H1 (cell line): ENCODE results near the gene FIGNL1. TPM values are rescaled to one million over a fixed set of nuclear protein-coding genes. Genes with fewer than 3 reads are reported as not detected.

Source experiments
- CTCF ChIA-PET: fragments of 300-600 bp; sonication (Branson Sonifier 250); formaldehyde crosslinking; loops from one replicate; lab custom pipeline; 2021; ENCODE audit not compliant: partially characterized antibody; lab: Charles Lee
- POLR2A ChIA-PET: fragments of 300-600 bp; sonication (Branson Sonifier 250); formaldehyde crosslinking; loops from one replicate; lab custom pipeline; 2021; ENCODE audit warnings: inconsistent platforms; ENCODE audit not compliant: partially characterized antibody; lab: Charles Lee
- DNase-seq, 2 experiments: peaks; one replicate each; pipeline versions ENCODE4 v3.0.0 to v3.0.0-alpha.2; 2010 to 2022; ENCODE audit warnings: low spot score in 2 of 2, low read depth in 1 of 2, mixed read lengths in 1 of 2
- FAIRE-seq: peaks from 2 replicates; lab custom pipeline; 2011; peaks lifted over from hg19 to GRCh38; lab: Jason Lieb, UNC
- H2AFZ ChIP-seq: 2 replicates; pipeline ENCODE4 v1.8.1; 2012; ENCODE audit warnings: low read length, inconsistent platforms
- H2AK5ac ChIP-seq: 2 replicates; pipeline ENCODE4 v1.6.1; 2013; ENCODE audit warnings: low read depth, low read length
- H2BK120ac ChIP-seq: replicated peaks from 2 replicates; pipeline ENCODE3; 2013; ENCODE audit warnings: low read depth, low read length, inconsistent platforms
- H2BK12ac ChIP-seq: 2 replicates; pipeline ENCODE4 v1.6.1; 2013; ENCODE audit warnings: low read depth, low read length
- H2BK15ac ChIP-seq: 2 replicates; pipeline ENCODE4 v1.6.1; 2013; ENCODE audit warnings: low read length
- H2BK20ac ChIP-seq: 2 replicates; pipeline ENCODE4 v1.6.1; 2013; ENCODE audit warnings: low read length
- H2BK5ac ChIP-seq: 2 replicates; pipeline ENCODE4 v1.6.1; 2013; ENCODE audit warnings: low read depth, low read length
- H3K14ac ChIP-seq: 2 replicates; pipeline ENCODE4 v1.6.1; 2013; ENCODE audit warnings: inconsistent platforms; ENCODE audit not compliant: insufficient read length
- H3K18ac ChIP-seq: 2 replicates; pipeline ENCODE4 v1.6.1; 2013; ENCODE audit warnings: low read length; ENCODE audit errors: extremely low read depth
- H3K23ac ChIP-seq: 2 replicates; pipeline ENCODE4 v1.6.1; 2013; ENCODE audit warnings: inconsistent platforms; ENCODE audit not compliant: insufficient read length
- H3K23me2 ChIP-seq: 2 replicates; pipeline ENCODE4 v1.6.1; 2013; ENCODE audit warnings: low read depth, low read length
- H3K27ac ChIP-seq: 2 replicates; pipeline ENCODE4 v1.6.1; 2011; ENCODE audit warnings: low read depth, low read length, inconsistent platforms
- H3K27me3 ChIP-seq, 4 experiments: replicated peaks in 1 of 4; 1 replicate in 1 of 4; 2 replicates in 3 of 4; pipeline versions ENCODE4 v1.6.1 to v1.8.1; 2011 to 2013; ENCODE audit warnings: low read length in 3 of 4, mild to moderate bottlenecking in 3 of 4, inconsistent platforms in 2 of 4, mixed read lengths in 2 of 4, moderate library complexity in 1 of 4; ENCODE audit not compliant: control insufficient read depth in 3 of 4, insufficient read depth in 3 of 4; ENCODE audit errors: extremely low read depth in 1 of 4
- H3K36me3 ChIP-seq, 4 experiments: 2 replicates each; pipeline versions ENCODE4 v1.6.1 to v1.8.1; 2011 to 2013; ENCODE audit warnings: mild to moderate bottlenecking in 4 of 4, low read length in 3 of 4, moderate library complexity in 2 of 4, control low read depth in 1 of 4, inconsistent platforms in 1 of 4; ENCODE audit not compliant: insufficient read depth in 4 of 4, control insufficient read depth in 2 of 4
- H3K4ac ChIP-seq: replicated peaks from 2 replicates; pipeline ENCODE3; 2013; ENCODE audit warnings: low read length, low read depth, mixed read lengths, inconsistent platforms; ENCODE audit not compliant: insufficient read length
- H3K4me1 ChIP-seq, 4 experiments: replicated peaks in 1 of 4; 1 replicate in 1 of 4; 2 replicates in 3 of 4; pipeline versions ENCODE4 v1.6.1 to v1.8.1; 2011 to 2013; ENCODE audit warnings: low read length in 3 of 4, inconsistent platforms in 2 of 4, mixed read lengths in 1 of 4; ENCODE audit not compliant: insufficient read depth in 4 of 4, control insufficient read depth in 3 of 4
- H3K4me2 ChIP-seq, 2 experiments: 2 replicates each; pipeline versions ENCODE4 v1.6.1 to v1.8.1; 2011 to 2013; ENCODE audit warnings: low read depth in 2 of 2, low read length in 2 of 2, control low read depth in 1 of 2, inconsistent platforms in 1 of 2, mild to moderate bottlenecking in 1 of 2; ENCODE audit not compliant: insufficient read depth in 1 of 2
- H3K4me3 ChIP-seq, 4 experiments: fragments of 200-600, 300-600 bp in 1 of 4; sonication (generic), shearing (Covaris generic), sonication (Bioruptor Twin) in 1 of 4; 2 replicates each; pipeline versions ENCODE4 v1.5.1 to v1.8.1; 2011 to 2016; ENCODE audit warnings: low read length in 4 of 4, low read depth in 3 of 4, control low read depth in 2 of 4, inconsistent platforms in 2 of 4, mild to moderate bottlenecking in 2 of 4, mixed read lengths in 1 of 4, moderate library complexity in 1 of 4; ENCODE audit not compliant: insufficient read depth in 2 of 4; ENCODE audit errors: extremely low read depth in 1 of 4
- H3K56ac ChIP-seq: replicated peaks from 2 replicates; pipeline ENCODE3; 2013; ENCODE audit warnings: low read depth, mild to moderate bottlenecking, mixed read lengths, low read length, inconsistent platforms; ENCODE audit not compliant: insufficient read length
- H3K79me1 ChIP-seq: 2 replicates; pipeline ENCODE4 v1.6.1; 2013; ENCODE audit warnings: low read depth, low read length, control low read depth
- H3K79me2 ChIP-seq, 2 experiments: 2 replicates each; pipeline versions ENCODE4 v1.6.1 to v1.8.1; 2012 to 2013; ENCODE audit warnings: low read length in 2 of 2, mild to moderate bottlenecking in 2 of 2, inconsistent platforms in 1 of 2; ENCODE audit not compliant: insufficient read depth in 2 of 2, control insufficient read depth in 1 of 2
- H3K9ac ChIP-seq, 4 experiments: replicated peaks in 1 of 4; 1 replicate in 1 of 4; 2 replicates in 3 of 4; pipeline versions ENCODE4 v1.6.1 to v1.8.1; 2011 to 2013; ENCODE audit warnings: low read depth in 3 of 4, low read length in 3 of 4, control low read depth in 2 of 4, mild to moderate bottlenecking in 2 of 4, moderate library complexity in 2 of 4, inconsistent platforms in 1 of 4; ENCODE audit errors: extremely low read depth in 1 of 4
- H3K9me3 ChIP-seq, 2 experiments: 2 replicates each; pipeline versions ENCODE4 v1.6.1 to v1.8.1; 2012 to 2013; ENCODE audit warnings: mild to moderate bottlenecking in 2 of 2, moderate library complexity in 2 of 2, control low read depth in 1 of 2, inconsistent platforms in 1 of 2, low read depth in 1 of 2, low read length in 1 of 2, mixed read lengths in 1 of 2; ENCODE audit not compliant: insufficient read depth in 2 of 2
- H4K20me1 ChIP-seq, 2 experiments: replicated peaks in 1 of 2; 2 replicates each; pipeline versions ENCODE3 to v1.8.1; 2011 to 2013; ENCODE audit warnings: inconsistent platforms in 2 of 2, low read length in 2 of 2, mild to moderate bottlenecking in 1 of 2; ENCODE audit not compliant: insufficient read depth in 2 of 2, control insufficient read depth in 1 of 2
- H4K5ac ChIP-seq: 2 replicates; pipeline ENCODE4 v1.6.1; 2013; ENCODE audit warnings: low read length, low read depth, mixed read lengths, inconsistent platforms; ENCODE audit not compliant: insufficient read length
- H4K8ac ChIP-seq: 2 replicates; pipeline ENCODE4 v1.8.0; 2013; ENCODE audit warnings: mild to moderate bottlenecking, moderate library complexity, low read length, inconsistent platforms; ENCODE audit not compliant: insufficient read depth; ENCODE audit errors: extremely low read depth
- H4K91ac ChIP-seq: replicated peaks from 2 replicates; pipeline ENCODE3; 2013; ENCODE audit warnings: low read length, mixed read lengths, inconsistent platforms; ENCODE audit not compliant: insufficient read length
- CTCF ChIP-seq, 3 experiments: IDR thresholded peaks; 1 replicate in 2 of 3; 2 replicates in 1 of 3; pipeline versions ENCODE4 v1.5.1 to v1.6.1; 2011; ENCODE audit warnings: low read length in 3 of 3, mild to moderate bottlenecking in 3 of 3, inconsistent platforms in 2 of 3, low read depth in 1 of 3, moderate library complexity in 1 of 3; ENCODE audit not compliant: insufficient read depth in 1 of 3; ENCODE audit errors: control extremely low read depth in 1 of 3
- RBBP5 ChIP-seq: IDR thresholded peaks from 2 replicates; pipeline ENCODE4 v1.7.1; 2012; ENCODE audit warnings: low read depth, mild to moderate bottlenecking, inconsistent platforms, low read length, moderate library complexity, borderline replicate concordance
- WGBS, 2 experiments: shearing (Covaris generic) in 1 of 2; methylation state at CpG; one replicate each; pipeline versions ENCODE4 v1.1.6 to v1.1.7; 2013 to 2015; ENCODE audit warnings: low lambda C conversion rate in 2 of 2, mixed read lengths in 2 of 2, inconsistent platforms in 1 of 2, low coverage in 1 of 2, missing lambda C conversion rate in 1 of 2; ENCODE audit not compliant: insufficient replicate concordance in 2 of 2, insufficient coverage in 1 of 2, insufficient read length in 1 of 2; ENCODE audit errors: extremely low coverage in 1 of 2, missing lambda C conversion rate in 1 of 2; 5-methylcytosine and 5-hydroxymethylcytosine counted together
- long read RNA-seq, 2 experiments: library from RNA in 1 of 2; library from capped mRNA in 1 of 2; stranded (forward); transcript quantifications; one replicate each; pipeline ENCODE4 v2.0.0, GENCODE V29; 2021; ENCODE audit warnings: inconsistent platforms in 1 of 2
- polyA minus RNA-seq, 3 experiments: library from RNA; depleted of rRNA, polyadenylated mRNA; stranded (reverse); fragments of >200 nt; gene quantifications; 1 replicate in 2 of 3; 2 replicates in 1 of 3; pipeline ENCODE4 v1.2.3, GENCODE V29; 2011
- polyA plus RNA-seq, 7 experiments: library from polyadenylated mRNA; depleted of rRNA in 3 of 7; stranded (reverse) in 5 of 7; unstranded in 2 of 7; fragments of >200 nt in 5 of 7; fragments of 200-250 nt in 2 of 7; gene quantifications; 1 replicate in 5 of 7; 2 replicates in 1 of 7; 4 replicates in 1 of 7; pipeline versions ENCODE4 v1.2.1 to v1.2.3, GENCODE V29; 2011 to 2013; ENCODE audit warnings: missing spikeins in 2 of 7, mixed read lengths in 2 of 7
- total RNA-seq: library from RNA; stranded (reverse); fragmentation: NEBNext Ultra II Directional; extraction: Animal tissue kit (Norgen Biotek cat#: 25700); gene quantifications from 2 replicates; pipeline ENCODE4 v1.2.1, GENCODE V29; 2021

The FIGNL1 gene, protein sequence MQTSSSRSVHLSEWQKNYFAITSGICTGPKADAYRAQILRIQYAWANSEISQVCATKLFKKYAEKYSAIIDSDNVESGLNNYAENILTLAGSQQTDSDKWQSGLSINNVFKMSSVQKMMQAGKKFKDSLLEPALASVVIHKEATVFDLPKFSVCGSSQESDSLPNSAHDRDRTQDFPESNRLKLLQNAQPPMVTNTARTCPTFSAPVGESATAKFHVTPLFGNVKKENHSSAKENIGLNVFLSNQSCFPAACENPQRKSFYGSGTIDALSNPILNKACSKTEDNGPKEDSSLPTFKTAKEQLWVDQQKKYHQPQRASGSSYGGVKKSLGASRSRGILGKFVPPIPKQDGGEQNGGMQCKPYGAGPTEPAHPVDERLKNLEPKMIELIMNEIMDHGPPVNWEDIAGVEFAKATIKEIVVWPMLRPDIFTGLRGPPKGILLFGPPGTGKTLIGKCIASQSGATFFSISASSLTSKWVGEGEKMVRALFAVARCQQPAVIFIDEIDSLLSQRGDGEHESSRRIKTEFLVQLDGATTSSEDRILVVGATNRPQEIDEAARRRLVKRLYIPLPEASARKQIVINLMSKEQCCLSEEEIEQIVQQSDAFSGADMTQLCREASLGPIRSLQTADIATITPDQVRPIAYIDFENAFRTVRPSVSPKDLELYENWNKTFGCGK
- total RNA-seq = 9.9 and 11.8 TPM in 2 replicates
- 3.4 and 6.5 TPM in 2 replicates for polyA plus RNA-seq (2011; rRNA removed)
- 6.7 TPM for polyA plus RNA-seq (2011; cell fraction: cytosol; rRNA removed)
- 5.1 TPM for polyA plus RNA-seq (2011; cell fraction: nucleus; rRNA removed)
- polyA plus RNA-seq (2012, experiment 1 of 2) = 5.3 to 12.8 TPM (median 8.8 TPM) in 4 replicates
- 0.60 TPM for polyA plus RNA-seq (2012, experiment 2 of 2)
- 6.0 TPM for polyA plus RNA-seq (2013, experiment 1 of 2)
- 5.0 TPM for polyA plus RNA-seq (2013, experiment 2 of 2)
- 12.0 and 26.3 TPM in 2 replicates for polyA minus RNA-seq (2011; rRNA and poly(A)+ RNA removed)
- 10.3 TPM for polyA minus RNA-seq (2011; cell fraction: cytosol; rRNA and poly(A)+ RNA removed)
- 6.9 TPM for polyA minus RNA-seq (2011; cell fraction: nucleus; rRNA and poly(A)+ RNA removed)
- long read RNA-seq, experiment 1, partial matches to known transcripts = 0 of 3 reads
- long read RNA-seq, experiment 1, other reads (novel, unspliced or antisense) = 3 of 3 reads
- long read RNA-seq, experiment 2, partial matches to known transcripts = 1 of 4 reads
- long read RNA-seq, experiment 2, other reads (novel, unspliced or antisense) = 0 of 4 reads

GRCh38 chr7:50449881-50450589 is at the start of gene FIGNL1:
FIGNL1 (minus strand) TSS chr7:50450350; CDS start chr7:50447287, 3,063 bp downstream.
- H3K79me2 ChIP-seq = no peaks in the 10 kb centered on the region
- no peaks in the 10 kb centered on the region for H3K79me1 ChIP-seq
- H3K18ac ChIP-seq = peak within 1 kb of the TSS; percentile 73; the same call in 1 of the 2 replicates
- H3K23ac ChIP-seq = no peak within 1 kb of the TSS
- no peak within 1 kb of the TSS for H3K14ac ChIP-seq
- peak within 1 kb of the TSS in 3 of 4 experiments; percentile 38 to 51 (median 45); a peak in 5 of 7 replicates for H3K9ac ChIP-seq
- peak within 1 kb of the TSS; percentile 46 to 63 (median 54) for H3K4me3 ChIP-seq
- FAIRE-seq = no peak
- no peaks in the 10 kb centered on the region; the same call in 1 of the 2 replicates for H3K23me2 ChIP-seq
- H2BK15ac ChIP-seq = no peak within 1 kb of the TSS; the same call in 1 of the 2 replicates
- peak within 1 kb of the TSS; percentile 72 for H3K4ac ChIP-seq
- peak within 1 kb of the TSS; percentile 89 for H2AFZ ChIP-seq
- peak within 1 kb of the TSS; percentile 39; the same call in 1 of the 2 replicates for H2BK12ac ChIP-seq
- H4K8ac ChIP-seq = peak within 1 kb of the TSS; percentile 62; the same call in 1 of the 2 replicates
- H4K5ac ChIP-seq = peak within 1 kb of the TSS; percentile 34
- H3K4me2 ChIP-seq = peak within 1 kb of the TSS; percentile 72 to 87
- peak within 1 kb of the TSS; percentile 69 for H4K91ac ChIP-seq
- 3% methylated on average over 50 of the region's 63 CpGs; no CpG with 5 or more reads in 1 of the 2 experiments for WGBS, 2 experiments
- H2BK20ac ChIP-seq = no peak within 1 kb of the TSS
- ChIA-PET CTCF (interaction anchor here (1.0 to 1.4 kb wide), 4 partner anchors 11 to 32 kb away, joined by 3 to 6 read pairs (median 4); no protein-coding TSS in a partner anchor), POLR2A (interaction anchor here (1.2 kb wide), 1 partner anchor 14 kb away, joined by 3 read pairs; no protein-coding TSS in a partner anchor)
- H3K27me3 ChIP-seq = peaks cover 0 to 5% (median 5%) of the 10 kb centered on the region in 4 experiments; a peak in 4 of 7 replicates
- no peaks in the 10 kb centered on the region for H3K9me3 ChIP-seq
- peak; percentile 31 to 78 for DNase-seq
- H3K36me3 ChIP-seq = peaks cover 0 to 9% (median 5%) of the 10 kb centered on the region in 4 experiments; a peak in 3 of 8 replicates
- no peak within 1 kb of the TSS for H3K27ac ChIP-seq
- H4K20me1 ChIP-seq = no peaks in the 10 kb centered on the region
- no peak within 1 kb of the TSS for H2BK120ac ChIP-seq
- peak within 1 kb of the TSS; percentile 73; the same call in 1 of the 2 replicates for H2BK5ac ChIP-seq
- no peak within 1 kb of the TSS for H2AK5ac ChIP-seq
- no peak within 1 kb of the TSS for H3K56ac ChIP-seq
- H3K4me1 ChIP-seq = peaks cover 2 to 5% (median 3%) of the 10 kb centered on the region in 4 experiments; a peak in 6 of 7 replicates
- TF ChIP-seq RBBP5 (peak; percentile 70; the same call in 1 of the 2 replicates), CTCF (IDR thresholded peaks at IDR 0.05; ENCODE audit: control extremely low read depth in 1 of 3, insufficient read depth in 1 of 3, low read depth in 1 of 3, low read length in 3 of 3) (no peak)
